ENCODE measurements around the gene DAAM1. TPM values are rescaled to one million over a fixed set of nuclear protein-coding genes. Genes with fewer than 3 reads are reported as not detected.

Gene DAAM1
- total RNA-seq, 1 experiment from 2014 or later: 30.4 TPM

GRCh38 chr14:59352961-59353360 lies 164.5 kb downstream of the DAAM1 start:
- no peak overlapping the region for H3K4me3 Mint-ChIP-seq
- POLR2A ChIA-PET: no interaction called here
- H3K4me1 Mint-ChIP-seq: peaks cover 12% of the 10 kb centered on the region
- ATAC-seq (no peak), DNase-seq (ENCODE audit: low spot score) (no peak)
- no peaks in the 10 kb centered on the region for H3K9me3 Mint-ChIP-seq
- H3K27me3 Mint-ChIP-seq (ENCODE audit: low read depth): no peaks in the 10 kb centered on the region
- H3K36me3 Mint-ChIP-seq: peaks cover 19% of the 10 kb centered on the region
- CTCF ChIA-PET: no interaction called here
- H3K27ac Mint-ChIP-seq: peak overlapping the region; percentile 16; the same call in 1 of the 2 replicates
- TF ChIP-seq FOXP4 (CRISPR knock-in tag; IDR thresholded peaks at IDR 0.05) (no peak), IRF1 (CRISPR knock-in tag; IDR thresholded peaks at IDR 0.05) (no peak), JAZF1 (CRISPR knock-in tag; IDR thresholded peaks at IDR 0.05) (no peak), TCF7 (CRISPR knock-in tag; IDR thresholded peaks at IDR 0.05; ENCODE audit: low read depth) (no peak), ETV6 (CRISPR knock-in tag; IDR thresholded peaks at IDR 0.05) (no peak), NFE2L1 (CRISPR knock-in tag; IDR thresholded peaks at IDR 0.05) (no peak), RORB (CRISPR knock-in tag; IDR thresholded peaks at IDR 0.05) (no peak), NR3C1 (CRISPR knock-in tag; conservative IDR thresholded peaks at IDR 0.05; ENCODE audit: low read depth) (no peak), ARID4B (CRISPR knock-in tag; IDR thresholded peaks at IDR 0.05; ENCODE audit: borderline replicate concordance) (no peak), HMGA2 (CRISPR knock-in tag; IDR thresholded peaks at IDR 0.05) (no peak), ELF4 (CRISPR knock-in tag; IDR thresholded peaks at IDR 0.05; ENCODE audit: low read depth) (no peak)
- TF ChIP-seq, protein P1, sequence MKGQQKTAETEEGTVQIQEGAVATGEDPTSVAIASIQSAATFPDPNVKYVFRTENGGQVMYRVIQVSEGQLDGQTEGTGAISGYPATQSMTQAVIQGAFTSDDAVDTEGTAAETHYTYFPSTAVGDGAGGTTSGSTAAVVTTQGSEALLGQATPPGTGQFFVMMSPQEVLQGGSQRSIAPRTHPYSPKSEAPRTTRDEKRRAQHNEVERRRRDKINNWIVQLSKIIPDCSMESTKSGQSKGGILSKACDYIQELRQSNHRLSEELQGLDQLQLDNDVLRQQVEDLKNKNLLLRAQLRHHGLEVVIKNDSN (CRISPR knock-in tag; IDR thresholded peaks at IDR 0.05): no peak

GRCh38 chr14:59354666-59355065 lies 166.2 kb downstream of the DAAM1 start:
- POLR2A ChIA-PET: interaction anchor here (0.6 kb wide), 1 partner anchor 200 kb away, joined by 6 read pairs; no protein-coding TSS in a partner anchor
- CTCF ChIA-PET: no interaction called here
- peaks cover 15% of the 10 kb centered on the region; the same call in 1 of the 2 replicates for H3K36me3 Mint-ChIP-seq
- H3K9me3 Mint-ChIP-seq: no peaks in the 10 kb centered on the region
- ATAC-seq (no peak), DNase-seq (ENCODE audit: low spot score) (no peak)
- H3K4me1 Mint-ChIP-seq: peaks cover 17% of the 10 kb centered on the region
- no peaks in the 10 kb centered on the region for H3K27me3 Mint-ChIP-seq (ENCODE audit: low read depth)
- no peak overlapping the region for H3K4me3 Mint-ChIP-seq
- H3K27ac Mint-ChIP-seq: no peak overlapping the region
- TF ChIP-seq GTF2I (CRISPR knock-in tag; conservative IDR thresholded peaks at IDR 0.05) (no peak), ZNF263 (CRISPR knock-in tag; IDR thresholded peaks at IDR 0.05; ENCODE audit: low read depth) (no peak), GABPB1 (CRISPR knock-in tag; IDR thresholded peaks at IDR 0.05) (no peak), ATF1 (CRISPR knock-in tag; IDR thresholded peaks at IDR 0.05) (no peak), ZNF423 (CRISPR knock-in tag; IDR thresholded peaks at IDR 0.05) (no peak), ZNF121 (CRISPR knock-in tag; IDR thresholded peaks at IDR 0.05) (no peak), NFE2L1 (CRISPR knock-in tag; IDR thresholded peaks at IDR 0.05) (no peak), PRDM15 (CRISPR knock-in tag; IDR thresholded peaks at IDR 0.05) (no peak)
- TF ChIP-seq, protein P2, sequence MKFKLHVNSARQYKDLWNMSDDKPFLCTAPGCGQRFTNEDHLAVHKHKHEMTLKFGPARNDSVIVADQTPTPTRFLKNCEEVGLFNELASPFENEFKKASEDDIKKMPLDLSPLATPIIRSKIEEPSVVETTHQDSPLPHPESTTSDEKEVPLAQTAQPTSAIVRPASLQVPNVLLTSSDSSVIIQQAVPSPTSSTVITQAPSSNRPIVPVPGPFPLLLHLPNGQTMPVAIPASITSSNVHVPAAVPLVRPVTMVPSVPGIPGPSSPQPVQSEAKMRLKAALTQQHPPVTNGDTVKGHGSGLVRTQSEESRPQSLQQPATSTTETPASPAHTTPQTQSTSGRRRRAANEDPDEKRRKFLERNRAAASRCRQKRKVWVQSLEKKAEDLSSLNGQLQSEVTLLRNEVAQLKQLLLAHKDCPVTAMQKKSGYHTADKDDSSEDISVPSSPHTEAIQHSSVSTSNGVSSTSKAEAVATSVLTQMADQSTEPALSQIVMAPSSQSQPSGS (CRISPR knock-in tag; IDR thresholded peaks at IDR 0.05; ENCODE audit: borderline replicate concordance, low read depth): no peak
- TF ChIP-seq, protein P3, sequence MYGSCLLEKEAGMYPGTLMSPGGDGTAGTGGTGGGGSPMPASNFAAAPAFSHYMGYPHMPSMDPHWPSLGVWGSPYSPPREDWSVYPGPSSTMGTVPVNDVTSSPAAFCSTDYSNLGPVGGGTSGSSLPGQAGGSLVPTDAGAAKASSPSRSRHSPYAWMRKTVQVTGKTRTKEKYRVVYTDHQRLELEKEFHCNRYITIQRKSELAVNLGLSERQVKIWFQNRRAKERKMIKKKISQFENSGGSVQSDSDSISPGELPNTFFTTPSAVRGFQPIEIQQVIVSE (CRISPR knock-in tag; IDR thresholded peaks at IDR 0.05; ENCODE audit: borderline replicate concordance): no peak
- TF ChIP-seq, protein P4, sequence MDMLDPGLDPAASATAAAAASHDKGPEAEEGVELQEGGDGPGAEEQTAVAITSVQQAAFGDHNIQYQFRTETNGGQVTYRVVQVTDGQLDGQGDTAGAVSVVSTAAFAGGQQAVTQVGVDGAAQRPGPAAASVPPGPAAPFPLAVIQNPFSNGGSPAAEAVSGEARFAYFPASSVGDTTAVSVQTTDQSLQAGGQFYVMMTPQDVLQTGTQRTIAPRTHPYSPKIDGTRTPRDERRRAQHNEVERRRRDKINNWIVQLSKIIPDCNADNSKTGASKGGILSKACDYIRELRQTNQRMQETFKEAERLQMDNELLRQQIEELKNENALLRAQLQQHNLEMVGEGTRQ (CRISPR knock-in tag; IDR thresholded peaks at IDR 0.05): no peak
